Thoracic aorta (tissue), 2 donors: ENCODE data around the gene BCAS3. TPM values are rescaled to one million over a fixed set of nuclear protein-coding genes. Genes with fewer than 3 reads are reported as not detected.
A peak's percentile ranks its signal among the peaks of the same experiment; 100 is the strongest.

Experiments
- ATAC-seq: fragments of 150-250 bp; one replicate; pipeline ENCODE4 v1.8.0; 2017; ENCODE audit warnings: low read depth; ENCODE audit not compliant: insufficient number of reproducible peaks, low FRiP score
- DNase-seq: peaks from one replicate; pipeline ENCODE4 v3.0.0-alpha.2; 2020; ENCODE audit warnings: low spot score
- H3K27ac ChIP-seq, 2 donors: fragments of 200-600 bp; sonication (generic); 1 replicate in 1 of 2; 2 replicates in 1 of 2; pipeline ENCODE4 v1.5.1; 2016; ENCODE audit warnings: mild to moderate bottlenecking in 2 of 2, moderate library complexity in 2 of 2
- H3K27me3 ChIP-seq: fragments of 200-600 bp; sonication (generic); replicated peaks from 2 replicates; pipeline ENCODE4 v1.6.0; 2016; ENCODE audit warnings: mild to moderate bottlenecking; ENCODE audit not compliant: insufficient read depth
- H3K36me3 ChIP-seq: fragments of 200-600 bp; sonication (generic); one replicate; pipeline ENCODE4 v1.5.1; 2016
- H3K4me1 ChIP-seq, 2 donors: fragments of 200-600 bp; sonication (generic); 1 replicate in 1 of 2; 2 replicates in 1 of 2; pipeline versions ENCODE4 v1.5.1 to v1.6.0; 2016; ENCODE audit warnings: low read depth in 2 of 2, mild to moderate bottlenecking in 1 of 2; ENCODE audit not compliant: control insufficient read depth in 1 of 2
- H3K4me3 ChIP-seq: fragments of 200-600 bp; sonication (generic); 2 replicates; pipeline ENCODE4 v1.5.1; 2016; ENCODE audit warnings: mild to moderate bottlenecking
- H3K9me3 ChIP-seq: fragments of 200-600 bp; sonication (generic); 2 replicates; pipeline ENCODE4 v1.5.1; 2016
- total RNA-seq, 2 donors: library from RNA; depleted of rRNA; stranded (reverse); fragments of >200 nt; gene quantifications; one replicate each; pipeline versions ENCODE4 v1.1.0 to v1.2.3, GENCODE V29; 2016
- TF ChIP-seq, protein P1 (sequence below): fragments of 200-600 bp; sonication (generic); IDR thresholded peaks from one replicate; pipeline ENCODE4 v1.5.1; 2019; ENCODE audit warnings: antibody characterized with exemption

BCAS3 gene
- total RNA-seq, 2 donors from 2014 or later: 35.1 to 69.3 TPM

GRCh38 chr17:61378658-61379456 is 701.2 kb downstream of the BCAS3 start:
- peak overlapping the region in 1 of 2 donors; percentile 6 for H3K27ac ChIP-seq
- peaks cover 3% of the 10 kb centered on the region for H3K36me3 ChIP-seq
- no peaks in the 10 kb centered on the region for H3K9me3 ChIP-seq
- TF ChIP-seq, protein P1, sequence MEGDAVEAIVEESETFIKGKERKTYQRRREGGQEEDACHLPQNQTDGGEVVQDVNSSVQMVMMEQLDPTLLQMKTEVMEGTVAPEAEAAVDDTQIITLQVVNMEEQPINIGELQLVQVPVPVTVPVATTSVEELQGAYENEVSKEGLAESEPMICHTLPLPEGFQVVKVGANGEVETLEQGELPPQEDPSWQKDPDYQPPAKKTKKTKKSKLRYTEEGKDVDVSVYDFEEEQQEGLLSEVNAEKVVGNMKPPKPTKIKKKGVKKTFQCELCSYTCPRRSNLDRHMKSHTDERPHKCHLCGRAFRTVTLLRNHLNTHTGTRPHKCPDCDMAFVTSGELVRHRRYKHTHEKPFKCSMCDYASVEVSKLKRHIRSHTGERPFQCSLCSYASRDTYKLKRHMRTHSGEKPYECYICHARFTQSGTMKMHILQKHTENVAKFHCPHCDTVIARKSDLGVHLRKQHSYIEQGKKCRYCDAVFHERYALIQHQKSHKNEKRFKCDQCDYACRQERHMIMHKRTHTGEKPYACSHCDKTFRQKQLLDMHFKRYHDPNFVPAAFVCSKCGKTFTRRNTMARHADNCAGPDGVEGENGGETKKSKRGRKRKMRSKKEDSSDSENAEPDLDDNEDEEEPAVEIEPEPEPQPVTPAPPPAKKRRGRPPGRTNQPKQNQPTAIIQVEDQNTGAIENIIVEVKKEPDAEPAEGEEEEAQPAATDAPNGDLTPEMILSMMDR: no peak
- no peak overlapping the region for H3K4me3 ChIP-seq
- no peak for ATAC-seq
- peaks cover 0 to 7% of the 10 kb centered on the region in 2 donors for H3K4me1 ChIP-seq
- no peak for DNase-seq
- H3K27me3 ChIP-seq: no peaks in the 10 kb centered on the region

DNA sequence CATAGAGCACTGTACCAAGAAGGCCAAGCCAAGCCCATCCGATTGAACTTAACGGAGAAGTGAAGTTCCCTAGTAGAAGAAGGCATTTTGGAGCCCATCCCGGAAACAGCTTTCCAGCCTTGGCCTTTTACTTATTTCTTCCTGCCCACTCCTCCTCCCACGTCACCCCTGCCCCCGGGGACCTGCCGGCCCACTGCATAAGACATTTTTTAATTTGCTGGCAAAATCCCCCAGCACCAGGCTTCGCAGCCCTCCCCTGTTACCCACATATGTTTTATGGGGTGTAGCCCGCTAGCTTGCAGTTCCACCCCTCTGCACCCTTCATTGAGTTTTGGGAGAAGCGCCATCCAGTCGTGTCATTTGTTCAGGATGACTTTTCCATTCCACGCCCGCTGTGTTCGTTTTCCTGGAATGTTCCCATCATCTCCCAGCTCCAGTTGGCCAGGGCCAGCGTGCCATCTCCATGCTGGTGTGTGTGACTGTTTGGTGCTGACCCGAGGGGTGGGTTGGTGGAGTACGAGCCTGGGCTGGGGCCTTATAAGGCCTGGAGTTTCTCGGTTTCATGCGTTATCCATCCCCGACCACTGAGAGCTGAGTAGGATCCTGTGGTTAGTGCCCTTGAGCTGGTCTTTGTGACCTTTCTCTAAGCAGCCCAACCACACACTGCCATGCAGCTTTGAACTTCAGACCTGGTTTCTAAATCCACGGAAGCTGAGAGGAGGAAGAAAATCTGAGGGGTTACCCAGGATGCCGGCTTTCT is 702.0 kb downstream of the BCAS3 start:
- DNase-seq (no peak), ATAC-seq (no peak)
- H3K4me3 ChIP-seq: no peak overlapping the region
- H3K36me3 ChIP-seq: peaks cover 3% of the 10 kb centered on the region
- no peaks in the 10 kb centered on the region for H3K27me3 ChIP-seq
- H3K27ac ChIP-seq: peak overlapping the region in 1 of 2 donors; percentile 6
- TF ChIP-seq, protein P1: no peak
- peaks cover 0 to 7% of the 10 kb centered on the region in 2 donors for H3K4me1 ChIP-seq
- no peaks in the 10 kb centered on the region for H3K9me3 ChIP-seq

- TF ChIP-seq, protein P1: no peak
- no peak for DNase-seq
- Histone ChIP-seq H3K9me3 (no peaks in the 10 kb centered on the region), H3K4me1 (peaks cover 0 to 7% of the 10 kb centered on the region in 2 donors), H3K4me3 (no peak overlapping the region), H3K27ac (no peak overlapping the region), H3K36me3 (peaks cover 3% of the 10 kb centered on the region), H3K27me3 (no peaks in the 10 kb centered on the region)
- ATAC-seq: no peak
Measured at GRCh38 chr17:61380217-61380835, 702.7 kb downstream of the BCAS3 start.

- no peaks in the 10 kb centered on the region for H3K27me3 ChIP-seq
- H3K4me3 ChIP-seq: no peak overlapping the region
- TF ChIP-seq, protein P1: no peak
- no peaks in the 10 kb centered on the region for H3K9me3 ChIP-seq
- DNase-seq (no peak), ATAC-seq (no peak)
- H3K27ac ChIP-seq: no peak overlapping the region
- H3K4me1 ChIP-seq: peaks cover 0 to 7% of the 10 kb centered on the region in 2 donors
- peaks cover 3% of the 10 kb centered on the region for H3K36me3 ChIP-seq
Measured at GRCh38 chr17:61380836-61381525, 703.3 kb downstream of the BCAS3 start.
